ENCODE results near the gene FAM222B.
"Not testable (repeated sequence)": the region's sequence is repeated elsewhere in the genome, so short reads cannot be mapped to it uniquely, and the experiment has no call there.

Gene FAM222B

DNA sequence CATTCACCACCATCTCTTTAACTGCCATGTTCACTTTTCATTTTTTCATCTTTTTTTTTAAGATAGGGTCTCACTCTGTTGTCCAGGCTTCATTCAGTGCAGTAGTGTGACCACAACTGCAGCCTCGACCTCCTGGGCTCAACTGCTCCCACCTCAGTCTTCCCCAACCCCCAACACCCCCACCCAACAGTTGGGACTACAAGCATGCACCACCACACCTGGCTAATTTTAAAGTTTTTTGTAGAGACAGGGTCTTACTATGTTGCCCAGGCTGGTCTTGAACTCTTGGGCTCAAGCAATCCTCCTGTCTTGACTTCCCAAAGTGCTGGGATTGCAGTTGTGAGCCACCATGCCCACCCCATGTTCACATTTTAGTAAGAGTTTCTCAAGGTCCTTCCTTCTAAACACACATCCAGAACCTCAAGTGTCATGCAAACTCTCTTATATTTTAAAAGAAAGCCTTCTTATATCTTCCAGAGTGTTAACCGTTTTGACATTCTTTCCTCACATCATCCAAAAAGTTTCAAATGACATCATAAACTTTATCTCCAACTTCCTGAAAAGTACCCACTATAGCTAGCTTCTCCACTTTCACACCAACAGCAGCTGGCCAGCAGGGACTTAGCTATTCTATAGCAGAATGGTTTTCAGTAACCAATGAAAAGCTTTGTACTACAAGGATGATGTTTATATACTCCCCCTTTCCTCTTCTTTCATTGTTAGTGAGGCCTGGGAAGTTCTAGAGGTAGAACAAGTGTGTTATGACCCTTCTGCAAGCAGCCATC is 49.5 kb downstream of the FAM222B start:
- no peak overlapping the region for H3K9ac ChIP-seq (ENCODE audit: low read depth, low read length)
- H3K4me3 ChIP-seq (ENCODE audit: low read depth, low read length), result no peak overlapping the region
- H3K36me3 ChIP-seq (ENCODE audit: control insufficient read depth, insufficient read depth, low read length), result peaks cover 3% of the 10 kb centered on the region
- no peaks in the 10 kb centered on the region for H3K27me3 ChIP-seq (ENCODE audit: control insufficient read depth, insufficient read depth, low read length)
- no peaks in the 10 kb centered on the region for H3K4me1 ChIP-seq (ENCODE audit: control insufficient read depth, insufficient read depth, low read length)
- H3K9me3 ChIP-seq (ENCODE audit: control insufficient read depth, insufficient read depth, low read length), result no peaks in the 10 kb centered on the region

DNA sequence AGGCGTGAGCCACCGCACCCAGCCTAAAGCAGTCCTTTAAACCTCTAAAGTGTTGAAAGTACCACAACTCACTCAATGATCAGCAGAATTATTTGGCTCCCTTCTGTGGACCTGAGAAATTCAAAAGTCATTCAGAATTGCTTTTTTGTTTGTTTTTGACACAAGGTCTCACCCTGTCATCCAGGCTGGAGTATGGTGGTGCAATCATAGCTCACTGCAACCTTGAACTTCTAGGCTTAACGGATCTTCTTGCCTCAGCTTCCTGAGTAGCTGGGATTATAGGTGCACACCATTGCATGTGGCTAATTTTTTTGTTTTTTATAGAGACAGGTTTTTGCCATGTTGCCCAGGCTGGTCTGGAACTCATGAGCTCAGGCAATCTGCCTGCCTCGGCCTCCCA is 54.5 kb downstream of the FAM222B start:
- Histone ChIP-seq H3K9me3 (ENCODE audit: control insufficient read depth, insufficient read depth, low read length) (no peaks in the 10 kb centered on the region), H3K4me1 (ENCODE audit: control insufficient read depth, insufficient read depth, low read length) (no peaks in the 10 kb centered on the region), H3K9ac (ENCODE audit: low read depth, low read length) (no peak overlapping the region), H3K36me3 (ENCODE audit: control insufficient read depth, insufficient read depth, low read length) (no peaks in the 10 kb centered on the region), H3K4me3 (ENCODE audit: low read depth, low read length) (no peak overlapping the region), H3K27me3 (ENCODE audit: control insufficient read depth, insufficient read depth, low read length) (no peaks in the 10 kb centered on the region)

DNA sequence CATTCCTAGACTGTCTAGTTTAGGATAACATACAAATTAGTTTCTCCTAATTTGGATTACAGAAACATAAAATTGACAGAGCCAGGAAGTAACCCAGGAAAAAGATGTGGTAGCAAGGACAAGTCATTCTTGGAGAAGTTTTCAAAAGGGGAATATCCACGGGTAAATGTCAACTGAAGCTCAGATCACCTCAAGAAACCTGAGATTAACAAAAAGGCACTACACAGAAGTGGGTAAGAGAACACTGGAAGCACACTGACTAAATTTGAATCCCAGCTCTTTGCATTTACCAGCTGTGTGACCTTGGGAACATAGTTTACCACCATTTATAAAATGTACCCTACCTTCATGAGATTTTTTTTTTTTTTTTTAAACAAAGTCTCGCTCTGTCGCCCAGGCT is 59.4 kb downstream of the FAM222B start:
- H3K4me1 ChIP-seq (ENCODE audit: control insufficient read depth, insufficient read depth, low read length), result no peaks in the 10 kb centered on the region
- H3K36me3 ChIP-seq (ENCODE audit: control insufficient read depth, insufficient read depth, low read length), result peaks cover 4% of the 10 kb centered on the region

DNA sequence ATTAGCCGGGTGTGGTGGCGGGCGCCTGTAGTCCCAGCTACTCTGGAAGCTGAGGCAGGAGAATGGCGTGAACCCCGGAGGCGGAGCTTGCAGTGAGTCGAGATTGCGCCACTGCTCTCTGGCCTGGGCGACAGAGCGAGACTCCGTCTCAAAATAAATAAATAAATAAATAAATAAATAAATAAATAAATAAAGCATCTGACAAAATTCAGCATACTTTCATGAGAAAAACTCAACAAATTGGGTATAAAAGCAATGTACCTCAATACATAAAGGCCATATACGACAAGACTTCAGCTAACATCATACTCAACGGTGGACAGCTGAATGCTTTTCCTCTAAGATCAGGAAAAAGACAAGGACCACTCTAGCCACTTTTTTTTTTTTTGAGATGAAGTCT is 63.0 kb downstream of the FAM222B start:
- H3K4me1 ChIP-seq (ENCODE audit: control insufficient read depth, insufficient read depth, low read length); H3K9me3 ChIP-seq (ENCODE audit: control insufficient read depth, insufficient read depth, low read length); H3K4me3 ChIP-seq (ENCODE audit: low read depth, low read length); H3K27me3 ChIP-seq (ENCODE audit: control insufficient read depth, insufficient read depth, low read length); H3K9ac ChIP-seq (ENCODE audit: low read depth, low read length); H3K36me3 ChIP-seq (ENCODE audit: control insufficient read depth, insufficient read depth, low read length): not testable (repeated sequence)

More for the DNA sequence above, 59.4 kb downstream of the FAM222B start:
- H3K9me3 ChIP-seq (ENCODE audit: control insufficient read depth, insufficient read depth, low read length), result no peaks in the 10 kb centered on the region
- no peak overlapping the region for H3K9ac ChIP-seq (ENCODE audit: low read depth, low read length)
- H3K4me3 ChIP-seq (ENCODE audit: low read depth, low read length), result no peak overlapping the region
- no peaks in the 10 kb centered on the region for H3K27me3 ChIP-seq (ENCODE audit: control insufficient read depth, insufficient read depth, low read length)

DNA sequence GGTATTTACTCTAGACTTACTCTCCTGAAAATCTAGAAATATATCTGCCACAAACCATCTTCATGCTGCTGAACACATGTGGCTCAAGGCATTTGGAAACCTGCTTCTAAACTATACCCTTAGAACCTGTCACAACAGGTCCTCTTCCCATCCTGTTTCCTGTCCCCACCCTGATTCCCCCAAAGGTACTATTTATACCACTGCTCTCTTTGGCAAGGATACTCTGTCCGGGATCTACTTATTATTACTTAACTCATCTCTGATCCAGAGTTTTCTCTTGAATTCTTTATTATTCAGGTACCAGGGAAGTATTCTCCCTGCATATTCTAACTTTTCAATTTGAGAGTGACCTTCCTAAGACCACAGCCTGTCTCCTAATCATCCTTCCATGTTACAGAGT is 65.4 kb downstream of the FAM222B start:
- Histone ChIP-seq H3K9ac (ENCODE audit: low read depth, low read length) (no peak overlapping the region), H3K4me1 (ENCODE audit: control insufficient read depth, insufficient read depth, low read length) (no peaks in the 10 kb centered on the region), H3K9me3 (ENCODE audit: control insufficient read depth, insufficient read depth, low read length) (no peaks in the 10 kb centered on the region), H3K36me3 (ENCODE audit: control insufficient read depth, insufficient read depth, low read length) (peaks cover 4% of the 10 kb centered on the region), H3K4me3 (ENCODE audit: low read depth, low read length) (no peak overlapping the region), H3K27me3 (ENCODE audit: control insufficient read depth, insufficient read depth, low read length) (no peaks in the 10 kb centered on the region)

DNA sequence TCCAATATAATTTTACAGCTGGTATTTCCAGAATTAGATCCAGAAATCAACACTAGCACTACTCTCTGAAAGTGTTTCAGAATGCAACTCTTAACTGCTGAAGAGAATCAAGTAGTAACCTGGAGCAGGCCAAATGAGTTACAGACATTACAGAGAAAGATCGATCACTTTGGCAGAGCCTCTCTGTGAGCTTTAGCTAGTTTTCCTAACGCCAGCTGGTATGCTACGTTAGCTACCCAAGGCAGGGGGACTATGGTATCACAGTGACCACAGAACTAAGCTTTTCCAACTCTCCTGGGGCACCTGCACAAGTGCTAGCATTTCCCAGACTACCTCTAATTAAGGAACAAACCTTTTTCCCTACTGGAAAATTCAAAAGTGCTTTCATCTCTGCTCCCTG is 68.4 kb downstream of the FAM222B start:
- peaks cover 2% of the 10 kb centered on the region for H3K4me1 ChIP-seq (ENCODE audit: control insufficient read depth, insufficient read depth, low read length)
- H3K9me3 ChIP-seq (ENCODE audit: control insufficient read depth, insufficient read depth, low read length), result no peaks in the 10 kb centered on the region
- no peaks in the 10 kb centered on the region for H3K36me3 ChIP-seq (ENCODE audit: control insufficient read depth, insufficient read depth, low read length)
- H3K4me3 ChIP-seq (ENCODE audit: low read depth, low read length), result no peak overlapping the region
- H3K27me3 ChIP-seq (ENCODE audit: control insufficient read depth, insufficient read depth, low read length), result no peaks in the 10 kb centered on the region
- H3K9ac ChIP-seq (ENCODE audit: low read depth, low read length), result no peak overlapping the region

DNA sequence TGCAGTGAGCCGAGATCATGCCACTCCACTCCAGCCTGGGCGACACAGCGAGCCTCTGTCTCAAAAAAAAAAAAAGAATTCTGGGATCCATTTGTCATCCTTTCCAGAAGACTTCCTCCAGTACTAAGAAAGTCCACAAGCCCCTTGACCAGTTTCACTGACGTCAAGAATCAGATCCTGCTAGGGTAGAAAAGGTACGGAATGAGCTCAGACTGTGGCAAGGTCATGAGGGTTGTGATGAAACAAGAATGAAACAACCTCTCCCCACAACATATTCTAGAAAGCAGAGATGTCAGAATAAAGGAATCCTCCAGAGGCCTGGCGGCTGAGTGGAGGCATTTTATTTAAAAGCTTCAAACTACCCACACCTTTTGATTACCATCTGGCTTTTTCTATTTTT is 68.9 kb downstream of the FAM222B start:
- Histone ChIP-seq H3K4me3 (ENCODE audit: low read depth, low read length) (no peak overlapping the region), H3K4me1 (ENCODE audit: control insufficient read depth, insufficient read depth, low read length) (peaks cover 2% of the 10 kb centered on the region), H3K36me3 (ENCODE audit: control insufficient read depth, insufficient read depth, low read length) (no peaks in the 10 kb centered on the region), H3K9me3 (ENCODE audit: control insufficient read depth, insufficient read depth, low read length) (no peaks in the 10 kb centered on the region), H3K27me3 (ENCODE audit: control insufficient read depth, insufficient read depth, low read length) (no peaks in the 10 kb centered on the region), H3K9ac (ENCODE audit: low read depth, low read length) (no peak overlapping the region)

DNA sequence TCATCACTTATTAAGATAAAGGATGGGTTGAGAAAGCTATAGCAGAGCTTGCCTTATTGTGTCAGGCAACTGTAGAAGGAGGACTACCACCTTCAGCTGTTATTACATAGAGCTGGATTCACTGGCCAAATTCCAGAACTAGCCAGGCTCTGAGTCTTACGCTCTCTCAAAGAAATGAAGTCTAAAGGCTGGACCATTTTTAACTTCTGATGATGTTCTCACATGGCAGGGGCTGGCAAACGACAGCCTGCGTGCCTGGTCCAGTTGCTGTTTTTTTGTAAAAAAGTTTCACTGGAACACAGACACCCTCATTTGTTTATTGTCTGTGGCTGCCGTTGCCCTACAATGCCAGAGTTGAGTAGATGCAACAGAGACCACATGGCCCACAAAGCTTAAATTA is 77.6 kb downstream of the FAM222B start:
- H3K27me3 ChIP-seq (ENCODE audit: control insufficient read depth, insufficient read depth, low read length), result no peaks in the 10 kb centered on the region
- H3K36me3 ChIP-seq (ENCODE audit: control insufficient read depth, insufficient read depth, low read length), result no peaks in the 10 kb centered on the region
- H3K9ac ChIP-seq (ENCODE audit: low read depth, low read length), result no peak overlapping the region
- H3K9me3 ChIP-seq (ENCODE audit: control insufficient read depth, insufficient read depth, low read length), result no peaks in the 10 kb centered on the region
- no peak overlapping the region for H3K4me3 ChIP-seq (ENCODE audit: low read depth, low read length)
- H3K4me1 ChIP-seq (ENCODE audit: control insufficient read depth, insufficient read depth, low read length), result peaks cover 17% of the 10 kb centered on the region

DNA sequence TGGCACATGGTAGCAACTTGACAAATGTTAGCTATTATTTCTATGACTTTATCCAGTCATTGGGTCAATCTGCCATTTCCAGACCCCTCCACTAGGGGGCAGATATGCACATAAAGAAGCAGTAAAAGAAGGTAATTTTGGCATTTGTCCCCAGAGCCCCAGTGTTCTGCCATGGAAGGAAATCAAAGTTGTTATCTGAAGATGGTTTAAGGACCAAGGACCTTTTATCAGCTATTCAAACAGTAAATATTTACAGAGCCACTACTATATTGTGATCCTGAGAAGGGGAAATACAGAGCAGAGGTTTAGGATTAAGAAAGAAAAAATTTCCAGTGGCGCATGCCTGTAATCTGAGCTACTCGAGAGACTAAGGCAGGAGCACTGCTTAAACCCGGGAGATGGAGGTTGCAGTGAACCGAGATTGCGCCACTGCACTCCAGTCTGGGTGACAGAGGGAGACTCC is 78.8 kb downstream of the FAM222B start:
- no peak overlapping the region for H3K9ac ChIP-seq (ENCODE audit: low read depth, low read length)
- peaks cover 16% of the 10 kb centered on the region for H3K4me1 ChIP-seq (ENCODE audit: control insufficient read depth, insufficient read depth, low read length)
- H3K9me3 ChIP-seq (ENCODE audit: control insufficient read depth, insufficient read depth, low read length), result no peaks in the 10 kb centered on the region
- H3K27me3 ChIP-seq (ENCODE audit: control insufficient read depth, insufficient read depth, low read length), result no peaks in the 10 kb centered on the region
- H3K36me3 ChIP-seq (ENCODE audit: control insufficient read depth, insufficient read depth, low read length), result peaks cover 11% of the 10 kb centered on the region
- no peak overlapping the region for H3K4me3 ChIP-seq (ENCODE audit: low read depth, low read length)

DNA sequence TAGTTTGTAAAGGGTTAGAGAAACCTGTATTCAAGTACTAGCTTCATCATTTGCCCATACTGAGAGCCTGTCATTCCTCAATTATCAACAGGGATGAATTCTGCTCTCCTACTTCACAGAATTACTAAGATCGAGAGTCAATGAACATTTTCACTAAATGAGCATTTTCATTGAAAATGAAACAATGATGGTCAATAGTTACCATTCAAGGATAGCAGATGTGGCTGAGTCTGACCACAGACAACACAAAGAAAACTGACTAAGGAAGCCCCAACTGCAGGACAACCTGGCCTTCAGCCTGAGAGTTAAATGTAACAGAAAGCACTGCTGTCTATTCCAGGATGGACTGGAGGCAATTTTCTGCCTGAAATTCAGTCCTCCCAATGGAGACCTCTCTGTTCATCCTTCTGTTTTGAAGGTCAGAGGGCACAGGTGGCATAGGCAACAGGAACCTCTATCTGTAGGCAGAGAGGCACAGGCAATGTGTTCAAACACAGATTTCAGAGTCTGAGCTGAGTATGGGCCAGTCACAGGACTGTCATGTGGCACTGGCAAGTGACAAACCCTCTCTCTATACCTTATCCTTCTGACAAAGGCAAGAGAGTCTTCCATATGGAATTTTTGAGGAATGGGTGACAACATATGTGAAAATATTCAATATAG is 79.3 kb downstream of the FAM222B start:
- Histone ChIP-seq H3K4me3 (ENCODE audit: low read depth, low read length) (no peak overlapping the region), H3K36me3 (ENCODE audit: control insufficient read depth, insufficient read depth, low read length) (peaks cover 17% of the 10 kb centered on the region), H3K27me3 (ENCODE audit: control insufficient read depth, insufficient read depth, low read length) (no peaks in the 10 kb centered on the region), H3K4me1 (ENCODE audit: control insufficient read depth, insufficient read depth, low read length) (peaks cover 16% of the 10 kb centered on the region), H3K9ac (ENCODE audit: low read depth, low read length) (no peak overlapping the region), H3K9me3 (ENCODE audit: control insufficient read depth, insufficient read depth, low read length) (no peaks in the 10 kb centered on the region)

DNA sequence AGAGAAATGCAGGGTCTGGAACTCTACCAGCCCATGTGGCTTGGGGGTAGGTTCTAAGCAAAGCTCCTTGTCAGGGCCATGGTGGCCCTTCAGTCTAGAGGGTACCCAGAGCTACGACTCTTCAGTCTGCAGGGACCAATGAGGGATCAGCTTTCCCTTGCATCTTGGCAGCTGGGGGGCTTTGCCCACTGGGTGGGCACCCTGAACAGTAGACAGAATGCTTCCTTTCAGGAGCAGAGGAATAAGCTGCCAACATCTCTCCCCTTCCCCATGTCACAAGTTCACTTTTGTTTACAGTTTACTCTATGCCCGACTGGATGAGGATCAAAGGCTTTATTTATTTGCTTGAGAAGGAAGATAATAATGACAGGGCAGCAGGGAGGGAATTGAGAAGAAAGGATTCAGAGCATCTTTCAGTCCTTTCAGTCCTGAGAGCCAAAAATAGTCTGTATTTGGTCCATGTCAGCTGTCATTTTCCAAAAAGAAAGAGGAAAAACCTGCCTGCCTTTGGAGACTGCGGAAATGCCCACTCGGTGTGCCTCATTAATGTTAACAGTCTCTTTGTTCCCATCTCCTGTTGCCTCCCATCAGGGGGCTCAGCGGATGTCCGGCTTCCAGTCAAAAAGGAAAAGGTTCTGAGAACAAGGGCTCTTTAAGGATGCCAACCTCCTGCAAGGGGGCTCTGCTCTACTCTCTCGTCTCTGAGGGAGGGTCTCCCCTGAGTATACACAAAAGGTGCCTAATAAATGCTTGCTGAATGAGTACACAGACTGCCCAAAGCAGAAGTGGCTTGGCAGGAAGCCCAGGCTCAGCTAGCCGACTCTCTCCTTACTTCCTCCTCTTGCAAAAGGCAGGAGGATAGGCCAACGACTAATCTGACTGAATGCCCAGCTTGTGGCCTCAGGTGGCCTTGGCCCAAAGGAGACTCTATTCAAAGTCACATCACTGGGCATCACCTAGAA is 81.7 kb downstream of the FAM222B start:
- peaks cover 16% of the 10 kb centered on the region for H3K4me1 ChIP-seq (ENCODE audit: control insufficient read depth, insufficient read depth, low read length)
- peaks cover 24% of the 10 kb centered on the region for H3K36me3 ChIP-seq (ENCODE audit: control insufficient read depth, insufficient read depth, low read length)
- no peak overlapping the region for H3K9ac ChIP-seq (ENCODE audit: low read depth, low read length)
- no peaks in the 10 kb centered on the region for H3K27me3 ChIP-seq (ENCODE audit: control insufficient read depth, insufficient read depth, low read length)
- peak overlapping the region; percentile 30 for H3K4me3 ChIP-seq (ENCODE audit: low read depth, low read length)
- no peaks in the 10 kb centered on the region for H3K9me3 ChIP-seq (ENCODE audit: control insufficient read depth, insufficient read depth, low read length)
